AG09309 (cell line): ENCODE results near the gene MAP4K1.

Experiments
- DNase-seq: peaks from one replicate; pipeline ENCODE4 v3.0.0-alpha.2; 2010; ENCODE audit warnings: low read depth
- H3K4me3 ChIP-seq: 2 replicates; pipeline ENCODE4 v1.5.1; 2011; ENCODE audit warnings: mild to moderate bottlenecking, low read depth, low read length, moderate library complexity; ENCODE audit not compliant: control insufficient read depth
- CTCF ChIP-seq: IDR thresholded peaks from 2 replicates; pipeline ENCODE4 v1.5.1; 2011; ENCODE audit warnings: mild to moderate bottlenecking, low read depth, low read length, inconsistent platforms; ENCODE audit not compliant: insufficient read depth, control insufficient read depth; ENCODE audit errors: missing control alignments

MAP4K1 gene

DNA sequence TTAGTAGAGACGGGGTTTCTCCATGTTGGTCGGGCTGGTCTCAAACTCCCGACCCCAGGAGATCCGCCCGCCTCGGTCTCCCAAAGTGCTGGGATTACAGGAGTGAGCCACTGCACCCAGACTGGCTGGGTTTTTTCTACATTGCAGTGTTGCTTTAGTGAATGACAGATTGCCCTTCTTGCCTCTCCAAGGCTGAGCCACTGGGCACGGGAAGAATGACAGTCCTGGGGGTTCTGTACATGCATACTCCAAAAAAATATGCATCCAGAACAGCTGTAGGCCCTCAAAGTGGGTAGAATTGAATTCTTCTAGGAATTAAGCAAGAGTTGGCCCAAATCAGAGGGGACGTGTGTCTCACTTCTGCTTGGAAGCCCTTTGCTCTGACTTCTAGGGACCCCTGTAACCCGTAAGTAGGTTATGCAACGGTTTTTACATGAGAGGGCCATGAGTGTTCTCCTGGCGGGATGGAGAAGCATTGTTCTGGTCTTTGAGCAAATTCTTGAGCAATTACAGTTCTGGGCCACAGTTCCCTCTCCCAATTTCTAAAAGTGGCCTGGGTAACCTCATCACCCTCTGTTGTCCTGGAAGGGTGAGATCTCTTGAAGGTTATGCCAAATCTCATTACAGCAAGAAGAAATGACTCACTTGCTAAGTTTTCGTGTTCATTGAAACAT is 33.3 kb upstream of the MAP4K1 start:
- DNase-seq: no peak
- H3K4me3 ChIP-seq: no peak overlapping the region
- peak; percentile 9 for TF ChIP-seq CTCF

DNA sequence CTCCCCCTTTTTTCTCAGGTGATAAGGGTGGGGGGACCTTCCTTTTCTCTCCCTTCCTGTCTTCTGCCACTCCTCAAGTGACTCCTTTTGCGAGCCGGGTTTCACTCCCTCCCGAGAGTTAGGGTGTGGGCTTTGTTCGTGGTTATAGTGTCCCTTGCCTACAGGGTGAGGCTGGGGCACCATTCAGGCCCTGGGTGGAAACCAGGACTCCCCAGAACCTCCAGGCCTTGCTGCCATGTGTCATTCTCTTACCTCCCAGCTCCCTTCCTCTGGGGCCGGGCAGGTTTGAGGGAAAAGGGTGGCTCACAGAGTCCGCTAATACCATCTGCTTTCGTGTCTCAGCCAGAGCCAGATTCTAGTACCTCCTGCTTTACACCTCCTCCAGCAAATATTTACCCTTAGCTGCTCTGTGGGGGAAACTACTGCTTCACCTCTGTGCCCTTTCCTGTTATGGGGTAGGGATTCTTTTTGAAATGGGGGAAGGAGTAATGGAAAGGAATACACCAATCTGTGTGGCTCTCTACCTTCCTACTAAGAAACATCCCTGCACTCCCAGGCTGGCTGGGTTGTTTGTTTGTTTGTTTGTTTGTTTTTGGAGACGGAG is 32.5 kb upstream of the MAP4K1 start:
- peak overlapping the region; percentile 91 for H3K4me3 ChIP-seq
- no peak for DNase-seq
- TF ChIP-seq CTCF: no peak

GRCh38 chr19:38649305-38650171 is 31.8 kb upstream of the MAP4K1 start:
- H3K4me3 ChIP-seq: peak overlapping the region; percentile 91
- no peak for DNase-seq
- no peak for TF ChIP-seq CTCF

- H3K4me3 ChIP-seq: peak overlapping the region; percentile 91
- no peak for DNase-seq
- TF ChIP-seq CTCF: no peak
Observed at GRCh38 chr19:38648769-38649304, 31.1 kb upstream of the MAP4K1 start.

- peak overlapping the region; percentile 91 for H3K4me3 ChIP-seq
- DNase-seq: no peak
- TF ChIP-seq CTCF: no peak
Observed at GRCh38 chr19:38647966-38648768, 30.4 kb upstream of the MAP4K1 start.
